Measurements from ENCODE around the gene EHMT1. TPM values are rescaled to one million over a fixed set of nuclear protein-coding genes. Genes with fewer than 3 reads are reported as not detected.

The EHMT1 gene
- total and polyA plus RNA-seq, 2 donors (not counting 1 experiment from before 2014, with no cell fraction given): 101 to 394 TPM

- peak; percentile 76 for DNase-seq
- ATAC-seq (ENCODE audit: low read depth): peak; percentile 18
- H3K4me1 ChIP-seq (ENCODE audit: control insufficient read depth in 2 of 2, insufficient read depth in 2 of 2, low read length in 2 of 2): peaks cover 60% of the 10 kb centered on the region in 2 donors
- Mint-ChIP-seq H3K27ac (peak overlapping the region; percentile 99), H3K4me1 (peaks cover 63% of the 10 kb centered on the region), H3K4me3 (peak overlapping the region; percentile 78), H3K27me3 (no peaks in the 10 kb centered on the region), H3K9me3 (ENCODE audit: insufficient read depth) (no peaks in the 10 kb centered on the region)
- peaks cover 0 to 32% (median 6%) of the 10 kb centered on the region in 3 donors for H3K9me3 ChIP-seq (ENCODE audit: control extremely low read depth in 1 of 3, control insufficient read depth in 2 of 3, insufficient read depth in 1 of 3, low read length in 2 of 3)
- H4K20me1 ChIP-seq (ENCODE audit: control insufficient read depth, insufficient read depth, low read length, poor library complexity, severe bottlenecking): no peaks in the 10 kb centered on the region
- peak overlapping the region; percentile 74 for H3K4me2 ChIP-seq (replicated peaks; ENCODE audit: low read depth, low read length, poor library complexity, severe bottlenecking)
- CTCF ChIA-PET: interaction anchor here (0.9 to 1.8 kb wide), 4 partner anchors 12 to 85 kb away, joined by 3 to 6 read pairs (median 4); no protein-coding TSS in a partner anchor
- H3K36me3 ChIP-seq (replicated peaks in 1 of 2; ENCODE audit: control extremely low read depth in 1 of 2, control insufficient read depth in 1 of 2, extremely low read depth in 1 of 2, insufficient read depth in 2 of 2, low read length in 1 of 2): peaks cover 0 to 48% of the 10 kb centered on the region in 2 experiments
- H2AFZ ChIP-seq (ENCODE audit: insufficient read depth, low read depth, low read length, poor library complexity, severe bottlenecking): no peak overlapping the region
- POLR2A ChIA-PET: interaction anchor here (3.1 kb wide), 1 partner anchor 12 kb away, joined by 14 read pairs; no protein-coding TSS in a partner anchor
- peak overlapping the region in 2 of 5 experiments; percentile 13 to 23 for H3K4me3 ChIP-seq (ENCODE audit: control extremely low read depth in 1 of 5, extremely low read depth in 1 of 5, insufficient read depth in 1 of 5, low read depth in 2 of 5, low read length in 4 of 5)
- TF ChIP-seq, protein P1, sequence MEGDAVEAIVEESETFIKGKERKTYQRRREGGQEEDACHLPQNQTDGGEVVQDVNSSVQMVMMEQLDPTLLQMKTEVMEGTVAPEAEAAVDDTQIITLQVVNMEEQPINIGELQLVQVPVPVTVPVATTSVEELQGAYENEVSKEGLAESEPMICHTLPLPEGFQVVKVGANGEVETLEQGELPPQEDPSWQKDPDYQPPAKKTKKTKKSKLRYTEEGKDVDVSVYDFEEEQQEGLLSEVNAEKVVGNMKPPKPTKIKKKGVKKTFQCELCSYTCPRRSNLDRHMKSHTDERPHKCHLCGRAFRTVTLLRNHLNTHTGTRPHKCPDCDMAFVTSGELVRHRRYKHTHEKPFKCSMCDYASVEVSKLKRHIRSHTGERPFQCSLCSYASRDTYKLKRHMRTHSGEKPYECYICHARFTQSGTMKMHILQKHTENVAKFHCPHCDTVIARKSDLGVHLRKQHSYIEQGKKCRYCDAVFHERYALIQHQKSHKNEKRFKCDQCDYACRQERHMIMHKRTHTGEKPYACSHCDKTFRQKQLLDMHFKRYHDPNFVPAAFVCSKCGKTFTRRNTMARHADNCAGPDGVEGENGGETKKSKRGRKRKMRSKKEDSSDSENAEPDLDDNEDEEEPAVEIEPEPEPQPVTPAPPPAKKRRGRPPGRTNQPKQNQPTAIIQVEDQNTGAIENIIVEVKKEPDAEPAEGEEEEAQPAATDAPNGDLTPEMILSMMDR (IDR thresholded peaks at IDR 0.05): no peak
- no peak for TF ChIP-seq EZH2 (IDR thresholded peaks at IDR 0.05; ENCODE audit: borderline replicate concordance, insufficient read depth, low read depth, low read length, poor library complexity, severe bottlenecking)
- intact Hi-C loops (cut with micrococcal nuclease): no loop called here
- H3K27me3 ChIP-seq (replicated peaks in 1 of 4; ENCODE audit: control extremely low read depth in 1 of 4, control insufficient read depth in 3 of 4, insufficient read depth in 4 of 4, low read length in 3 of 4): no peaks in the 10 kb centered on the region
- H3K79me2 ChIP-seq (ENCODE audit: control insufficient read depth, insufficient read depth, low read length): peaks cover 42% of the 10 kb centered on the region
- WGBS (ENCODE audit: insufficient coverage): 35% methylated on average over 8 of the region's 9 CpGs
- peak overlapping the region; percentile 88 for H3K27ac ChIP-seq (ENCODE audit: low read length in 2 of 2)
- H3K9ac ChIP-seq (ENCODE audit: low read length): peak overlapping the region; percentile 11
Observed at GRCh38 chr9:137757613-137758029, 138.8 kb downstream of the EHMT1 start.

- no peak for ATAC-seq (ENCODE audit: low read depth)
- no peaks in the 10 kb centered on the region for H3K9me3 Mint-ChIP-seq (ENCODE audit: insufficient read depth)
- CTCF ChIA-PET: interaction anchor here (0.9 to 1.8 kb wide), 7 partner anchors 8 to 85 kb away, joined by 3 to 6 read pairs (median 5); no protein-coding TSS in a partner anchor
- intact Hi-C loops (cut with micrococcal nuclease): no loop called here
- no peak for DNase-seq
- H4K20me1 ChIP-seq (ENCODE audit: control insufficient read depth, insufficient read depth, low read length, poor library complexity, severe bottlenecking): no peaks in the 10 kb centered on the region
- peak overlapping the region; percentile 74 for H3K4me2 ChIP-seq (replicated peaks; ENCODE audit: low read depth, low read length, poor library complexity, severe bottlenecking)
- peak overlapping the region; percentile 11 for H3K9ac ChIP-seq (ENCODE audit: low read length)
- POLR2A ChIA-PET: interaction anchor here (3.1 kb wide), 1 partner anchor 13 kb away, joined by 14 read pairs; no protein-coding TSS in a partner anchor
- no peaks in the 10 kb centered on the region for H3K27me3 ChIP-seq (replicated peaks in 1 of 4; ENCODE audit: control extremely low read depth in 1 of 4, control insufficient read depth in 3 of 4, insufficient read depth in 4 of 4, low read length in 3 of 4)
- peaks cover 0 to 49% of the 10 kb centered on the region in 2 experiments for H3K36me3 ChIP-seq (replicated peaks in 1 of 2; ENCODE audit: control extremely low read depth in 1 of 2, control insufficient read depth in 1 of 2, extremely low read depth in 1 of 2, insufficient read depth in 2 of 2, low read length in 1 of 2)
- H3K27ac Mint-ChIP-seq: peak overlapping the region; percentile 99
- H3K79me2 ChIP-seq (ENCODE audit: control insufficient read depth, insufficient read depth, low read length): peaks cover 39% of the 10 kb centered on the region
- H3K27ac ChIP-seq (ENCODE audit: low read length in 2 of 2): peak overlapping the region; percentile 88
- TF ChIP-seq, protein P1 (IDR thresholded peaks at IDR 0.05): no peak
- TF ChIP-seq EZH2 (IDR thresholded peaks at IDR 0.05; ENCODE audit: borderline replicate concordance, insufficient read depth, low read depth, low read length, poor library complexity, severe bottlenecking): no peak
- H3K4me1 Mint-ChIP-seq: peaks cover 67% of the 10 kb centered on the region
- H3K4me3 Mint-ChIP-seq: peak overlapping the region; percentile 78
- 97% methylated on average over 16 of the region's 16 CpGs for WGBS (ENCODE audit: insufficient coverage)
- H3K27me3 Mint-ChIP-seq: no peaks in the 10 kb centered on the region
- peaks cover 0 to 32% (median 6%) of the 10 kb centered on the region in 3 donors for H3K9me3 ChIP-seq (ENCODE audit: control extremely low read depth in 1 of 3, control insufficient read depth in 2 of 3, insufficient read depth in 1 of 3, low read length in 2 of 3)
- H3K4me1 ChIP-seq (ENCODE audit: control insufficient read depth in 2 of 2, insufficient read depth in 2 of 2, low read length in 2 of 2): peaks cover 64% of the 10 kb centered on the region in 2 donors
- H2AFZ ChIP-seq (ENCODE audit: insufficient read depth, low read depth, low read length, poor library complexity, severe bottlenecking): no peak overlapping the region
- H3K4me3 ChIP-seq (ENCODE audit: control extremely low read depth in 1 of 5, extremely low read depth in 1 of 5, insufficient read depth in 1 of 5, low read depth in 2 of 5, low read length in 4 of 5): peak overlapping the region in 2 of 5 experiments; percentile 13 to 23
Observed at GRCh38 chr9:137758067-137758466, 139.3 kb downstream of the EHMT1 start.
